Activated T-cell treated with anti-CD3 and anti-CD28 coated beads, Interleukin-2, amount 50 U/mL, for 24 hours (primary cell): ENCODE measurements around the gene TBC1D16.

ENCODE experiments used
- DNase-seq: peaks from one replicate; pipeline ENCODE4 v3.0.0-alpha.2; 2020
- H3K27ac Mint-ChIP-seq: 2 replicates; pipeline ENCODE4 v1.8.0; 2020; ENCODE audit warnings: mild to moderate bottlenecking, mixed read lengths
- H3K27me3 Mint-ChIP-seq: 2 replicates; pipeline ENCODE4 v1.8.0; 2020; ENCODE audit warnings: mixed read lengths
- H3K36me3 Mint-ChIP-seq: 2 replicates; pipeline ENCODE4 v1.8.0; 2020; ENCODE audit warnings: low read depth, mixed read lengths
- H3K4me1 Mint-ChIP-seq: 2 replicates; pipeline ENCODE4 v1.8.0; 2020; ENCODE audit warnings: low read depth, mixed read lengths
- H3K4me3 Mint-ChIP-seq: 2 replicates; pipeline ENCODE4 v1.8.0; 2020; ENCODE audit warnings: mild to moderate bottlenecking, moderate library complexity, mixed read lengths
- H3K9me3 Mint-ChIP-seq: 2 replicates; pipeline ENCODE4 v1.8.0; 2020; ENCODE audit warnings: mixed read lengths

TBC1D16 gene

DNA sequence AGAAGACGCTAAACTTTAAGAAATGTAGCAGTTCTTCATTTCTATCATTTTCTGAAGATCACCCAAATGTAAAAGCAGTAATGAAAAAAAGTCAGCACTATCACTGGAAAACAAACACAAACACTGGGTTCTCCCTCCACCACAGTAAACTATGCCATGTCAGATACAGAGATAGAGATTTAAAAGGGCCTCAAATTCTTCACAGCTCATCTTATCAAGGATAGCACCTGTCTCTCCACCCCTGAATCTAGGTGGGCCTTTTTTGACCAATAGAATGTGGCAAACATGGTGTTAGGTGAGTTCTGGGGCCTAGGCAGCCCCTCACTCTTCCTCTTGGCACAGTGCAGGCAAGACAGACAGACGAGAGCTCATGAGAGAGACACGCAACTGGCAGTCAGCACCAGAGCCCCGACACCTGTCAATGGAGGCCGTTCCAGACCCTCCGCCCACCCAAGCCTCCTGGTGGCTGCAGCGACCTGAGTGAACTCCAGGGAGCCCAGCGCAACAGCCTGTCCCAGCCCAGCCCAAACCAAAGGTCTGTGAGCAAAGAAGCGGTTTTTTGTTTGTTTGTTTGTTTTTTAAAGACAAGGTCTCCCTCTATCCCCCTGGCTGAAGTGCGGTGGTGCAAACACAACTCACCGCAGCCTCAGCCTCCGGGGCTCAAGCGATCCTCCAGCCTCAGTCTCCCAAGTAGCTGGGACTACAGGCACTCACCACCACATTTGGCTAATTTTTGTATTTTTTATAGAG is 79.8 kb downstream of the TBC1D16 start:
- peak; percentile 13 for DNase-seq
- Mint-ChIP-seq H3K27me3 (peaks cover 4% of the 10 kb centered on the region), H3K9me3 (no peaks in the 10 kb centered on the region), H3K4me3 (no peak overlapping the region), H3K36me3 (no peaks in the 10 kb centered on the region), H3K4me1 (peaks cover 2% of the 10 kb centered on the region), H3K27ac (no peak overlapping the region)

GRCh38 chr17:79955167-79955549 is 80.5 kb downstream of the TBC1D16 start:
- no peak overlapping the region for H3K4me3 Mint-ChIP-seq
- no peaks in the 10 kb centered on the region for H3K36me3 Mint-ChIP-seq
- DNase-seq: no peak
- H3K27ac Mint-ChIP-seq: no peak overlapping the region
- H3K4me1 Mint-ChIP-seq: no peaks in the 10 kb centered on the region
- H3K9me3 Mint-ChIP-seq: no peaks in the 10 kb centered on the region
- peaks cover 4% of the 10 kb centered on the region for H3K27me3 Mint-ChIP-seq

DNA sequence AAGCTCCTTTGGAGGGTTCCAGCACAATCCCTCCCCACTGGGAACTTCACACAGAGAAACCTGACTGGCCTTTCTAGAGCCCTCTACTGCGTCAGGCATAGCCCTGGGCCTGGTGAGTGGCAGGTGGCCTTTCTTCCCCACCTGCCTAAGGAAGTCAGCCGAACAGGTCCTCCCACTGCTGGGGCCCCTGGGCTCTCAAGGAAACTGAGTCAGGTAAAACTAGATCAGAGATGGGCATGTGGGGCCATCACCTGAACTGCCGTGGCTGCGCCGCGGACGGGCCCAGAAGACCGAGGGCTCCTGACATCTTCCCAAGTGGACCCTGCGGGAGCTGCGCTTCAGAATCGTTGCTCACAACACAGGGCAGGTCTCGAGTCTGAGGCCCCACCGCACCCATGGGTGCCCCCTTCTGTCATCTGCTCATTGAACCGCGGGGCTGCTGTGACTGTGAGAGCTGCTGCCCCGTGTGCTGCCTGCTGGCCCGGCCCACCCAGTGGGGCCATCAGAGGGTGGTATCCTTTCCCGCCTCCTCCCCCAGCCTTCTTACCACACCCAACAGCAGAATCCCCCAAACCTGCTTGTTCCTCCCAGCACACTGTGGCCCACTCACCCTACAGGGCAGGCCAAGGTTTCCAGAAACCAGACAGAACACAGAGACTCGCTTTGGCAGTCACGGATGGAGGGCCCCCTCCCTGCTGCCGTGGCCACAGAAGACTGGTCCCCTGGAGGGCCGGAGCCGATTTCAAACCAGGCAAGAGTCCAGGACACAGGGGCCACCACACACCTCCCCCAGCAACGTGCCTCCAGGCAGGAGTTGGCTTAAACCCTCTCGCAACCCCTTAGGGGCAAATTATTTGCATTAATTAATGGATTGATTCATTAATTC is 81.1 kb downstream of the TBC1D16 start:
- no peak overlapping the region for H3K27ac Mint-ChIP-seq
- DNase-seq: peak; percentile 22
- H3K27me3 Mint-ChIP-seq: peaks cover 4% of the 10 kb centered on the region
- H3K9me3 Mint-ChIP-seq: no peaks in the 10 kb centered on the region
- H3K4me1 Mint-ChIP-seq: no peaks in the 10 kb centered on the region
- no peak overlapping the region for H3K4me3 Mint-ChIP-seq
- H3K36me3 Mint-ChIP-seq: no peaks in the 10 kb centered on the region

DNA sequence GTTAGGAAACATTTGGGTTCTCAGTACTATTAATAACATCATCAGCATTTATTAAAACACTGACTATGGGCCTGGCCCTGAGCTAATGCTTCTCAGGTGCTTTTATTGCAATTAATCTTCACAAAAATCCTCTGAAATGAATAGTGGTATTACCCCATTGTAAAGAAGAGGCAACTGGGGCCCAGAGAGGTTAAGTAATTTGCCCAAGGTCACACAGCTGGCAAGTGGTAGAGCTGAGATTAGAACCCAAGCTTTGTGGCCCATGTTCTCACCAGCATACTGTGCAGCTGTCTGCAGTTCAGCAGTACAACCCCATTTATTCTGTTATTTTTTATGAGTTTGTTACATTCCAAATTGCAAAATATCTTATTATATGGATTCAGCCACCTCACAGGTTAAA is 82.3 kb downstream of the TBC1D16 start:
- no peaks in the 10 kb centered on the region for H3K4me1 Mint-ChIP-seq
- H3K9me3 Mint-ChIP-seq: no peaks in the 10 kb centered on the region
- H3K27ac Mint-ChIP-seq: no peak overlapping the region
- DNase-seq: no peak
- no peak overlapping the region for H3K4me3 Mint-ChIP-seq
- no peaks in the 10 kb centered on the region for H3K36me3 Mint-ChIP-seq
- peaks cover 4% of the 10 kb centered on the region for H3K27me3 Mint-ChIP-seq

GRCh38 chr17:79952901-79953300 is 82.8 kb downstream of the TBC1D16 start:
- no peaks in the 10 kb centered on the region for H3K4me1 Mint-ChIP-seq
- no peaks in the 10 kb centered on the region for H3K9me3 Mint-ChIP-seq
- H3K36me3 Mint-ChIP-seq: no peaks in the 10 kb centered on the region
- peak; percentile 3 for DNase-seq
- no peak overlapping the region for H3K4me3 Mint-ChIP-seq
- peaks cover 4% of the 10 kb centered on the region for H3K27me3 Mint-ChIP-seq
- no peak overlapping the region for H3K27ac Mint-ChIP-seq

- H3K4me1 Mint-ChIP-seq: no peaks in the 10 kb centered on the region
- peaks cover 2% of the 10 kb centered on the region for H3K27me3 Mint-ChIP-seq
- H3K36me3 Mint-ChIP-seq: no peaks in the 10 kb centered on the region
- H3K9me3 Mint-ChIP-seq: no peaks in the 10 kb centered on the region
- peak; percentile 8 for DNase-seq
- H3K4me3 Mint-ChIP-seq: no peak overlapping the region
- H3K27ac Mint-ChIP-seq: no peak overlapping the region
Measured at GRCh38 chr17:79952265-79952877, 83.3 kb downstream of the TBC1D16 start.

GRCh38 chr17:79951361-79952264 is 84.1 kb downstream of the TBC1D16 start:
- DNase-seq: peak; percentile 14
- Mint-ChIP-seq H3K36me3 (no peaks in the 10 kb centered on the region), H3K9me3 (no peaks in the 10 kb centered on the region), H3K4me3 (no peak overlapping the region), H3K27me3 (no peaks in the 10 kb centered on the region), H3K27ac (no peak overlapping the region), H3K4me1 (no peaks in the 10 kb centered on the region)

DNA sequence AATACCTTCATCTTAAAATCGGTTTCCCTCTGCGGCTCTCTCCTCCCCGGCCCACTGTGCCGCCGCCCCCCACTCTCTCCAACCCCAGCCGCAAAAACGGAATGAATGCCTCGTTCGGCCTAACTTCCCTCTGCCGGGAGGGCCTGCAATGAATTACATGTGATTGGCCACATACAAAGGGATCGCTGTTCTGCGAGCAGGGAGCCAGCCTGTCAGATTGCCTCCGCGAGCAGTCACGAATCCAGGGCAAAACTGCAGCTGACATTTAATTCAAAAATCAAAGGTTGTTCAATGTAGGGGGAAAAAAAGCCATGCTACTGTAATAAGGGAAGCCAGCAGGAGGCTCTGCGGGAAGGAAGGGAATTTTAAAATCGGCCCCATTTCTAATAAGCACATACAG is 84.9 kb downstream of the TBC1D16 start:
- Mint-ChIP-seq H3K4me3 (no peak overlapping the region), H3K27ac (no peak overlapping the region), H3K36me3 (no peaks in the 10 kb centered on the region), H3K9me3 (no peaks in the 10 kb centered on the region), H3K4me1 (no peaks in the 10 kb centered on the region), H3K27me3 (no peaks in the 10 kb centered on the region)
- DNase-seq: peak; percentile 5

- no peaks in the 10 kb centered on the region for H3K36me3 Mint-ChIP-seq
- H3K4me3 Mint-ChIP-seq: no peak overlapping the region
- H3K9me3 Mint-ChIP-seq: no peaks in the 10 kb centered on the region
- no peaks in the 10 kb centered on the region for H3K4me1 Mint-ChIP-seq
- H3K27ac Mint-ChIP-seq: no peak overlapping the region
- DNase-seq: peak; percentile 12
- H3K27me3 Mint-ChIP-seq: no peaks in the 10 kb centered on the region
Measured at GRCh38 chr17:79950306-79950705, 85.4 kb downstream of the TBC1D16 start.

DNA sequence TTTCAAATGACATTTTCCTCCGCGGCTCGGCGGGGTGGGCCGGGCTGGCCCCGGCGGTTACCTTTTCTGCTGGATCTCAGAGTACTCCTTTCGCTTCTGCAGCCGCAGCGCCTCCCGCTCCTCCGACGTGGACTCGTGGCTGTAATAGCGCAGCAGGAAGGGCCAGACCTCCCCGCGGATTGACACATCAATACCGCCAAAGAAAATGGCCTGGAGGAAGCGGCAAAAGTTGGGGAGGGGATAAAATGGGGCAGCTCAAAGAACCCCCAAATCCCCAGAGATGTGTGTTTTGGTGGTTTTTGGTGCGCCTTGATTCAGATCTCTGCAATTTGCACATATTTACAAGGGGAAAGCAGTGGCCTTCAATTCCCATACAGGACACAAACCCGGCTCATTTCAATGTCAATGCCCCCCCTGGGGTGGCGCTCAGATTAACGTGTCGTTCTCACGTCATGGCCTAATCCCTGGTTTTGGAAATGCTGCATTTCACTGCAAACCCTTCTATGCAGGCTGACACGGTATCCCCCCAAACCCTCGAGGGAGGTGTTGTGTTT is 85.9 kb downstream of the TBC1D16 start:
- Mint-ChIP-seq H3K36me3 (no peaks in the 10 kb centered on the region), H3K9me3 (no peaks in the 10 kb centered on the region), H3K4me3 (no peak overlapping the region), H3K27me3 (no peaks in the 10 kb centered on the region), H3K27ac (no peak overlapping the region), H3K4me1 (no peaks in the 10 kb centered on the region)
- peak; percentile 5 for DNase-seq

GRCh38 chr17:79948945-79949655 is 86.6 kb downstream of the TBC1D16 start:
- Mint-ChIP-seq H3K9me3 (no peaks in the 10 kb centered on the region), H3K4me3 (no peak overlapping the region), H3K4me1 (no peaks in the 10 kb centered on the region), H3K27ac (no peak overlapping the region), H3K27me3 (no peaks in the 10 kb centered on the region), H3K36me3 (no peaks in the 10 kb centered on the region)
- peak; percentile 14 for DNase-seq

GRCh38 chr17:79948406-79948944 is 87.2 kb downstream of the TBC1D16 start:
- no peak overlapping the region for H3K27ac Mint-ChIP-seq
- H3K27me3 Mint-ChIP-seq: no peaks in the 10 kb centered on the region
- H3K9me3 Mint-ChIP-seq: no peaks in the 10 kb centered on the region
- no peaks in the 10 kb centered on the region for H3K4me1 Mint-ChIP-seq
- peak; percentile 17 for DNase-seq
- no peak overlapping the region for H3K4me3 Mint-ChIP-seq
- no peaks in the 10 kb centered on the region for H3K36me3 Mint-ChIP-seq

- Mint-ChIP-seq H3K27ac (no peak overlapping the region), H3K4me1 (peaks cover 8% of the 10 kb centered on the region), H3K36me3 (no peaks in the 10 kb centered on the region), H3K27me3 (no peaks in the 10 kb centered on the region), H3K9me3 (no peaks in the 10 kb centered on the region), H3K4me3 (no peak overlapping the region)
- peak; percentile 22 for DNase-seq
Measured at GRCh38 chr17:79947351-79948031, 88.2 kb downstream of the TBC1D16 start.
